ENCODE results near the gene RNF151.

RNF151 gene

DNA sequence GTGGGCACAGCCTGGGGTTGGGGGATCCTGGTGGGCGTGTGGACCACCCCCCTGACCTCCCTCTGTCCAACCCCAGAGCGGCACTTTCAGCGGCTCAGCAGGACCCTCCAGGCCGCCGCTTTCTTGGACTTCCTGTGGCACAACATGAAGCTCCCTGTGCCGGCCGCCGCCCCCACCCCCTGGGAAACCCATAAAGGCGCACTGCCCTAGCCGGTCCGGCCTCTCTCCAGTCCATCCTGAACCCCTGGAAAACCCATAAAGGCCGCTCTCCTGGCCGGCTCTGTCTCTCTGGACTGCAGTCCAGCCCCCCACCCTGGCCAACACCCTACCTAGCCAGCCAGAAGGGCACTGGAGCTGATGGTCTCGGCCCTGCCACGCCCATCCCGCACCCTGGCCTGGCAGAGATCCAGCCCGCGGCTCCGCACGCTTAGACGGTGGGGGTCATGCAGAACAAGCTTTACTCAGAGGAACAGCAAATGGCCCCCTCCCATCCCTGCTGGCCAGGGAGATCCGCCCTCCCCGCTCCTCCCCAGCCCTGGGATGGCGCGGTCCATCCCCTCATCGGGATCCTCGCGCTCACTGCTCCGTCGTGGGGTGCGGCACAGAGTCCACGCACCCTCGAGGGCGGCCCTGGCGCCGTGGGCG lies 11.9 kb downstream of the RNF151 start:
- no peak for DNase-seq

DNA sequence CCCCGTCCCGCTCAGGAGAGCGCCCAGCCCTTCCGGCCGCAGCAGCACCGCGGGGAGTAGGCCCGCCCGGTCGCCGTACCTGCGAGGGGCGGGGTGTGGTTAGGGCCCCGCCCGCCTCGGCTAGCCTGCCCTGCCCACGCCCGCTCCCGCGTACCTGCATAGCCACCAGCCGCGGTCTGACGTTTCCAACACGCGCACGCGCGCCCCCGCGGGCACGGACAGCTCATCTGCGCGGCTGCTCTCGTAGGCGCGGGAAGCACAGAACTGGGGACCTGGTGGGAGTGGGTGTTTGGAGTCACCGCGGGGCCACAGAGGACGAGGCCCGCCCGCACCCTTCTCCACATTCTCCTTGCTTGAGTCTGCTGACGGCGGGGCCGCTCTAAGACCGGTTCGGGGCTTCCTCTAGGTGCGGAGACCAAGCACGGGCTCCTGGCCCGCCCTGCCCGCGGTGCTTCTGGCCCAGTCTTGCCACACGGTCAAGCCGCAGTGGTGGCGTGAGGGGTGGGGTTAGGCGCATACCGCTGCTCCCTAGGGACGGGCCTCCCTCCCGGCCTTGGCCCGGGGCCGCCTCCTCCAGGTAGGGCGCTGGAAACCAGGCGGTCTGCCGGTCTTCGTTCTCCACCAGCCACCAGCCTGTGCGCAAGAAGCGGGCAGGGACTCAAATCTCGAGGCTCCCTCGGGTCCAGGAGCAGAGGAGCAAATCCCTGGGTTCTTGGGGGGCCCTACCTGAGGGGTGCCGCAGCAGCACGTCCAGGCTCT lies 12.8 kb downstream of the RNF151 start:
- DNase-seq: no peak

DNA sequence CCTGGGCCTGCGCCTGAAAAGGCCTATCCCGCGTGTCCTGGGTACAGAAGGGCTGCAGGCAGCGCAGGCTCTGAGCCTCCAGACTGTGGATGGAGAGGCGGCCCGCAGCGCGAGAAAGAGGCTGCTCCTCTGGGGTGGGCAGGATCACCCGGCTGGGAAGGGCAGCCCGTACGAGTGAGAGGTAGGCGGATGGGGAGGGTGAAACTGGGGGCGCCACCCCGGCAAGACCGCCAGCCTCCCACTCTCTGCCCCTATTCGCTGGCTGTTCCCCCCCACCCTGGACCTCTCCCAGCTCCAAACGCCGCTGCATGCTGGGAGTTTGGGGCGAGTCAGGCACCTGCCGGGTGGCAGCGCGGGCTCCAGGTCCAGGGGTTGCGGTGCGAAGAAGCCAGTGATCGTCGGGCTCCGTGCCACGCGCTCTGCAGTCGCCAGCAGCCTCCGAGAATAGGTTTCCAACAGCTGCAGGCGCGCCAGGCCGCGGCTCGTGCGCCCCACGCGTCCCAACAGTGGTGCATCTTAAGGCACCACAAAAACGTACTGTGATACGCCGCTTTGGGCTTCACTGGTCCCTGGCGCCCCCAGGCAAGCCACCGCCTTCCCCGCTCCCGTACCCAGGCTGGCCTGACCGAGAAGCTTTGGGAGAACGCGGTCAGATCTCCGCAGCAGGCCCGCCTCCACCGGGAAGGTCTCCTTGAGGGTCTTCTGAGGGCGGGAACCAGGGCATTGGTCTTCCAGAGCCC lies 13.5 kb downstream of the RNF151 start:
- DNase-seq: no peak

GRCh38 chr16:1980770-1981087 lies 14.1 kb downstream of the RNF151 start:
- DNase-seq: no peak

DNA sequence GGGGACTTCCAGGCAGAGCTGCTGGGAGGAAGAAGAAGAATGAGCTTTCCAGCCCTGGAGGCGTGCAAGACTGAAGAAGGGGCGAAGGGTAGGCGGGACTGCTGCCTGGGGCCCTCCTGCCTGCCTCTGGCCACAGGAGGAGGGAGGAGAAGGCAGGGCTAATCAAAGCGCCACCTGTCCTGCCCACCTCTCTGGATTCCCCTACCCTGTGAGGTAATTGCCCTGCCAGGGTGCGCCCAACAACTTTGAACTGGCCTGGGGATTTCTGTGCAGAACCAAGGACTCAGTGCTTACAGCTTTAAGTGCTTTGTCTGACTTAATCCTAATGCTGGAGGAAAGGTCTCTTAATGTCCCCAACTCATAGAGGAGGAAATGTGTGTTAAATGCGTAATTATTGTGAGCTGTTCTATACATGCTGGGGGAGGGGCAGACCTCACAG lies 14.8 kb downstream of the RNF151 start, which contains the start of gene NOXO1:
Gene NOXO1 (minus strand): TSS at position 72 of the 439 bp plus-strand sequence. CDS start 290 bp downstream, outside the sequence.
- DNase-seq: no peak

GRCh38 chr16:1982013-1982433 lies 15.4 kb downstream of the RNF151 start:
- DNase-seq: no peak

DNA sequence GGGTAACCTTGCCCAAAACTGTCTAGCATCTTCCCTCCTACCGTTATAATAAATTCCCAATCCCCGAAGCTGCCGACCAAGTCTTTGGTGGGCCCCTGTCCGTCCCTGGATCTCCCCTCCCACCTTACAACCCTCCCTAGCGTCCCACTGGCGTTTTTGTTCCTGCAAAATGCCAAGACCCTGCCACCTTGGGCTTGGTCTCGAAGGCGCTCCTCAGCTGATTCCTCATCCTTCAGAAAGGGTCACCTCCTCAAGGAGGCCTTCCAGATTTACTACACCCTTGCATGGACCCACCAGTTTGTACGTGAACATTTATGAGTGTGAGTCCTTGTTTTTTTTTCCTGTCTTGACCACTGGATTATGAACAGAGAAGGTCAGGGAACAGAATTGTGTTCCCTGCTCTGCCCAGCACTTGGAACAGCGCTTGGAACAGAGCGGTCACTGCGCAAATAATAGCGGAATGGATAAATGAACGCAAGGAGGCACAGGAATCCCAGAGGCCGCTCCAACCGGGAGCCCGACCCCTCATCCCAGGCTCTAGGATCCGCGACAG lies 16.4 kb downstream of the RNF151 start:
- DNase-seq: no peak

GRCh38 chr16:1983544-1984346 lies 17.1 kb downstream of the RNF151 start, which contains the start of gene GFER:
Gene GFER, plus strand, starts transcription at chr16:1984193. Its CDS starts 26 bp downstream, at chr16:1984219.
- peak; percentile 52 for DNase-seq

- DNase-seq: no peak
Observed at GRCh38 chr16:1984347-1985225, 17.9 kb downstream of the RNF151 start.

- no peak for DNase-seq
Observed at GRCh38 chr16:1985466-1986150, 19.0 kb downstream of the RNF151 start.

- DNase-seq: no peak
Observed at GRCh38 chr16:1987198-1987597, 20.5 kb downstream of the RNF151 start.

GRCh38 chr16:1989209-1990100 lies 22.8 kb downstream of the RNF151 start, which contains the start of gene SYNGR3:
Gene SYNGR3, plus strand, starts transcription at chr16:1989970. Its CDS starts 133 bp downstream, at chr16:1990103.
- no peak for DNase-seq

DNA sequence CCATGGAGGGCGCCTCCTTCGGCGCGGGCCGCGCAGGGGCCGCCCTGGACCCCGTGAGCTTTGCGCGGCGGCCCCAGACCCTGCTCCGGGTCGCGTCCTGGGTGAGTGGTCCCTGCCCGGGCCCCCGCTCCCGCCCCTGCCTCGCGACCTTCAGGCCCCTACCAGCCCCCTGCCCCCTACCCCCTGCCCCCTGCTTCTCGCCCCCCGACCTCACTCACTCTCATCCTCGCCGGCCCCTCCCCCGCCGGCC lies 23.4 kb downstream of the RNF151 start:
- no peak for DNase-seq

GRCh38 chr16:1990351-1991134 lies 23.9 kb downstream of the RNF151 start:
- no peak for DNase-seq

DNA sequence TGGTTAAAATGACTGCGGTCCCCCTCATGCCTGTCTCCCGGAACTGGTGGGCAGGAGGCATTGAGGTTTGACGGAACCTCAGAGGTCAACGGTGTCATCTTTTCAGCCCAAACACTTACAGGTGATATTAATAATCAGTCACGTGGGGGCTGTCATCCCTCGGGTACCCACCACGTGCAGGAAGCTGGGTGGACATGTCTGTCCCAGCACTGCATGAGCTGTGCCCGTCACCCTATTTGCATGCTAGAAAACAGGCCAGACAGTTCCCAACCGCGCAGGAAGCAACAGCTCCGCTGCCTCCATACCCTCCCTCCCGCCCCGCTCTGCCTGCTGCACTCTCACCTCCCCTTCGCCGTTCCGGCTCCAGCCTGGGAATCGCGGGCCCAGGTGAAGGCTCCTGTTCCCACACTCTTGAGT lies 24.5 kb downstream of the RNF151 start:
- peak; percentile 54 for DNase-seq

- DNase-seq: no peak
Observed at GRCh38 chr16:1991588-1991947, 24.9 kb downstream of the RNF151 start.

DNA sequence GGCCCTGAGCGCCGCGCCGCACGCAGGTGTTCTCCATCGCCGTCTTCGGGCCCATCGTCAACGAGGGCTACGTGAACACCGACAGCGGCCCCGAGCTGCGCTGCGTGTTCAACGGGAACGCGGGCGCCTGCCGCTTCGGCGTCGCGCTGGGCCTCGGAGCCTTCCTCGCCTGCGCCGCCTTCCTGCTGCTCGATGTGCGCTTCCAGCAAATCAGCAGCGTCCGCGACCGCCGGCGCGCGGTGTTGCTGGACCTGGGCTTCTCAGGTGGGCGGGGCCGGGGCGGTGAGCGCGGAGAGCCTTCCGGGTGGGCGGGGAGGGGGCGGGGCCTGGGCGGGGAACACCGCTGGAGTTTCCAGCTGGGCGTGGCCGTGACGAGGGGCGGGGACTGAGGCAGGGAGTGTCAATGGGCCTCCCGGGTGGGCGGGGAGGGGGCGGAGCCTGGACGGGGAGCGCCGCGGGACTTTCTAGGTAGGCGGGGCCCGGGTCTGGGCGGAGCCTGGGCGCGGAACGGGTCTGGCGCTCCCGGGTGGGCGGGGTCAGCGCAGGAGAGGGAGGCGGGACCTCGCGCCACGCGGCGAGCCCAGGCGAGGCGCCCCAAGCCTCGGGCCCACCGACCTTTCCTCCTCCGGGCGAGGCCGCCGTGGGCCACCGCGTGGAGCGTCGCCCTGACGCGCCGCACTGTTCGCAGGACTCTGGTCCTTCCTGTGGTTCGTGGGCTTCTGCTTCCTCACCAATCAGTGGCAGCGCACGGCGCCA lies 25.5 kb downstream of the RNF151 start:
- peak; percentile 92 for DNase-seq

DNA sequence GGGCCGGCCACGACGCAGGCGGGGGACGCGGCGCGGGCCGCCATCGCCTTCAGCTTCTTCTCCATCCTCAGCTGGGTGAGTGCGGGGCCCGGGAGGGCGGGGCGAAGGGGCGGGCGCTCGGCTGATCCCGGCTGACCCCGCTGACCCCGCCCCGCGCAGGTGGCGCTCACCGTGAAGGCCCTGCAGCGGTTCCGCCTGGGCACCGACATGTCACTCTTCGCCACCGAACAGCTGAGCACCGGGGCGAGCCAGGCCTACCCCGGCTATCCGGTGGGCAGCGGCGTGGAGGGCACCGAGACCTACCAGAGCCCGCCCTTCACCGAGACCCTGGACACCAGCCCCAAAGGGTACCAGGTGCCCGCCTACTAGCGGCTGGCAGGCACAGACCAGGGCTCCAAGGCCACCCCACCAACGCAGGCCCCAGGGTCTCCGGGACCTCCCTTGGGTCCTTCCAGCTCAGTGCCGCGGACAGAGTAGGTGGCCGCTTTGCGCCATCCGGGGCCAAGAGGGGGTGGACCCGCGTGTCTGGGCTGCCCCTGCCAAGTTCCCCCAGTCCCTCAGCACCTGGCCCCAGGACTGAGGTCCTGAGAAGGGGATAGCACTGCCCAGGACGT lies 26.2 kb downstream of the RNF151 start:
- no peak for DNase-seq

Data from central memory CD4-positive, alpha-beta T cell (primary cell).